ENCODE results near the gene ZFAND3.
"Not testable (repeated sequence)": the region's sequence is repeated elsewhere in the genome, so short reads cannot be mapped to it uniquely, and the experiment has no call there.

ZFAND3 gene

DNA sequence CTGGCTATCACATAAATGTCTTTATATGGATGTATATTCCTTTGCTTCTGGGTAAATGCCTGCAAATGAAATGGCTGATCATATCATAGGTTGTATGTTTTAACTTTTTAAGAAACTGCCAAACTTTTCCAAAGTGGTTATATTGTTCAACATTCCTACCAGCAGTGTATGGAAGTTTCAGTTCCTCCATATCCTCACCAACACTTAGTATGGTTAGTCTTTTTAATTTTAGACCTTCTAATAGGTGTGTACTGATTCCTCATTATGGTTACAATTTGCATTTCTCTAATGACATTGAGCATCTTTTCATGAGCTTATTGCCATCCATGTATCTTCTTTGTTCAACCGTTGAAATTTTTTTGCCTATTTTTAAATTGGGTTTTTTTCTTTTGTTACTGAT lies 155.4 kb downstream of the ZFAND3 start:
- no peak for DNase-seq

DNA sequence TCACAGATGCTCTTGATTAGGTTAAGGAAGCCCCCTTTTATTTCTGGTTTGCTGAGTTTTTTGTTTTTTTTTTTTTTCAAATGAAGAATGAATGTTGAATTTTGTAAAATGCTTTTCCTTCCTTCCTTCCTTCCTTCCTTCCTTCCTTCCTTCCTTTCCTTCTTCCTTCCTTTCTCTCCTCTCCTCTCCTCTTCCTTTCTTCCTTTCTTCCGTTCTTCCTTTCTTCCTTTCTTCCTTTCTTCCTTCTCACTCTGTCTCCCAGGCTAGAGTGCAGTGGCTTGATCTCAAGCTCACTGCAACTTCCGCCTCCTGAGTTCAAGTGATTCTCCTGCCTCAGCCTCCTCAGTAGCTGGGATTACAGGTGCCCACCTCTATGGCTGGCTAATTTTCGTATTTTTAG lies 158.2 kb downstream of the ZFAND3 start:
- DNase-seq, result no peak

DNA sequence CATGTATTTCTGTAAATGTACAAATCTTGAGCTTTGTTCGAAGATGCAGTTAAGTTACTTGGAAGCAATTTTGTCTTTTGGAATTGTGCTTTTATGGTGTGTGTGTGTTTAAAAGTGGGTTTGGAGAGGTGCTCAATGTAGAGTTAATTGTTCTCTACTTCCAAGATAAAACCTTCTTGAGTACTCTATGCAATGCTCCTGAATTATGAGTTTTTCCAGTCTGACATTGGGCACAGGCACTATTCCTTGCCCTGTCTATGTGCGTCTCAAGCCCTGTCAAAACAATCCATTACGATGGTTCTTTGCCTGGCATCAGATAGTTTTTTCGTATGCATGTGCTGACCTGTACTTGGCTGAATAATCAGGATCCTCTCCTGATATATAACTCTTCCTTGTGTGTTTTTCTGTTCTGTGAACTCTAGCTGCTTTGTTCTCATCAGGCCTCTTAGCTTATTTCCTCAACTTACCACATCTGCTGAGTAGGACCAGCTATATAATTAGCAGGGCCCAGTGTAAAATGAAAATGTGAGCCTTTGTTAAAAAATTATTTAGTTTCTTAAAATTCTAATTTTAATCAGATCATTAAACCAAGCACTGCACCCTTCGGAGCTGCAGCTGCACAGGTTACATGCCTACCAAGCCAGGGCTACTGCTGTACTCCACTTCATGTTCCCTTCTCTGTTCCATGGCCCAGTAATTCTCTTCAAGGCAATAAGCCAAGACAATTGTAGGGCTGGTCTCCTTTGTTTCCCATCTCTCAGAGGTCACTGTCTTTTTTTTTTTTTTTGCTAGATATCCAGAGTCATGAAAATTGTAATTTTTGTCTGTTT lies 160.1 kb downstream of the ZFAND3 start:
- DNase-seq, result no peak

DNA sequence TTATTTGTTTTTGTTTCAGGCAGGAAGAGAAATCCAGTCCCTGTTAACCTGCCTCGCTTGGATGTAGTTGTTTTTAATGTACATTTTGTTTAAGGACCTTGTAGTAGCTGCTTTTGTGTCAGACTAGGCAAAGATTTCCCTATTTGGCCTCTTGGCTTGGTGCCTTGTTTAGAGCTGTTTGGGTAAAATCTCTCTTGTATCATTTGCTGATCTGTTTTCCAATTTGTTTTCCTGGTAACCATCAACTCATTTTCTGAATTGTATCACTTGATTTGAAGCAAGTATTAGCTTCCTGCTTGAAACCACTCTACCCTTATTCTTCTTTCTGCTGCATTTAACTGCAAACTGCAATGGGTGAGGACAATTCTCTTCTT lies 160.7 kb downstream of the ZFAND3 start:
- no peak for DNase-seq

DNA sequence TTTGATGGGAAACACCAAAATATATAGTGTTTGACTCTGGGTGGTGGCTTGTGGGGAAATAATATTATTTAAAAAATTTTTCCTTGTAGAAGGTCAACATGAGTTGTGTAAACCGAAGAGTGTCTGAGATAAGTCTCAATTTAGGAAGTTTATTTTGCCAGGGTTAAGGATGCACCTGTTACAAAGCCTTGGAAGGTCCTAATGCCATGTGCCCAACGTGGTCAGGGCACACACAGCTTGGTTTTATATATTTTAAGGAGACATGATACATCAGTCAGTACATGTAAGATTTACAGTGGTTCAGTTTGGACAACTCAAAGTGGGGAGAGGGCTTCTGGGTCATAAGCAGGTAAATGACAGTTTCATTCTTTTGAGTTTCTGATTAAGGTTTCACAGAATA lies 162.1 kb downstream of the ZFAND3 start:
- no peak for DNase-seq

DNA sequence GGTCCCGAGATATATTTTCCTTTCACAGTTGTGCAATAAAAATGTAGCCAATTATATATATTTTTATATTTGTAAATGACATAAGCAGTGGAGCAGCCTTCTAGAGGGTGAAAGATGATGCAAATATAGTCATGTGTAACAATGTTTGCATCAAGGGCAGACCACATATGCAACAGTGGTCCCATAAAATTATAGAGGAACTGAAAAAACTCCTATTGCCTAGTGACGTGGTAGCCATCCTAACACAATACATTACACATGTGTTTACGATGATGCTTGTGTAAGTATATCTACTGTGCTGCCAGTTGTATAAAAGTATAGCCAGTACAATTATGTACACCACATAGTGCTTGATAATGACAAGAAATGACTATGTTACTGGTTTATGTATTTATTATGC lies 162.8 kb downstream of the ZFAND3 start:
- peak; percentile 70 for DNase-seq

DNA sequence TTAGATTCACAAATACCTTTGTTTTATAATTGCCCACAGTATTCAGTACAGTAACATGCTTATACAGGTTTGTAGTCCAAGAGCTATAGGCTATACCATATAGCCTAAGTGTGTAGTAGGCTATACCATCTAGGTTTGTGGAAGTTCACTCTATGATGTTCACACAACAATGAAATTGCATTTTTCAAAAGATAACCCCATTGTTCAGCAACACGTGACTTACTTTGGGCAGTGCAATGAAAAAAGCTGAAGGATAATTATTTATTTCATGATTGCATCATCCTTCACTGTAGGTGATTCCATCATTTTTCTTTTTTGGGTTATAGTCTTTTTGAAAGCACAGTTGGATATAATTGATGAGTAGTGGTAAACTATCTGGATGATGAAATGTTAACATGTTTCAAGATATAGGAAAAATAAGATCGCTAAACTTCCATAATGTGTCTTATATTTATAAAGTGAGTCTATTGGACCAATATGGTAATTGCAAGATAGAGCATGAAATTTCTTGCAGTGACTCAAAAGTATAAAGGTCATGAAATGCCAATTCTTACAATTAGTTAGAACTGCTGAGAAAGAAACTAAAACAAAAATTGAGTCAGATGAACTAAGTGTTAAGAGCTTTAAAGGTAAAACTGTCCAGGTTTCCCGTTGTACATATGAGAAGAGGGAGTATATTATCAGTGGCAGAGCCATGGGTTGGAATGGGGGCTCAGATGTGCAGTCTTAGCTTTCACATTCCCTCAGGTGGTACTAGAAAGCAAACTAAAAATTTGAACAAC lies 164.4 kb downstream of the ZFAND3 start:
- peak; percentile 37 for DNase-seq

DNA sequence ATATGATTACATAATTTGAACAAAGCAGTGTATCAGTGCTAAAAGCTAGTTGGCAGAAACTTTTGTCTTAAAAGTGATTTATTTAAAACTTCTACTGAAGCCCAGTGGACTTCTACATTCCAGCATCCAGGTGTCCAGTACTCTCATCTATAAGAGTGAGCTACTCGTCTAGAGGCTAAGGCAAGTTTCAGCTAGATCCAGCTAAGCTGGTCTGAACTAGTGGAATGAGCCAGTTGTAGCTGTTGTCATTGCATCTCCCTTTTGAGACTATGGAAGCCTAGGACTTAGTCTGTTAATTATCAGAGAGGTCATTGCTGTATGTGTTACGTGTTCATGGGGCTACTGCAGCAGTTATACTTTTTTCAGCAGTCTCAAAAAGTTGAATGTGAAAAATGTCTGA lies 165.1 kb downstream of the ZFAND3 start:
- DNase-seq, result no peak

DNA sequence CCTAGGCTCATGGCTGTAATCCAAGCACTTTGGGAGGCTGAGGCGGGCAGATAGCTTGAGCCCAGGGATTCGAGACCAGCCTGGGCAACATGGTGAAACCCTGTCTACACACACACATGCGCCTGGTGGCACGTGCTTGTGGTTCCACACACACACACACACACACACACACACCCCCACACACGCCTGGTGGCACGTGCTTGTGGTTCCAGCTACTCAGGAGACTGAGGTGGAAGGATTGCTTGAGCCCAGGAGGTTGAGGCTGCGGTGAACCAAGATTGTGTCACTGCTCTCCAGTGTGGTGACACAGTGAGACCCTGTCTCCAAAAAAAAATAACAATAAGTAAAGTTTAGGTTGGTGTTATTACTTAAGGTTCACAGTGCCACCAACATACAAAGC lies 165.8 kb downstream of the ZFAND3 start:
- DNase-seq, result no peak

DNA sequence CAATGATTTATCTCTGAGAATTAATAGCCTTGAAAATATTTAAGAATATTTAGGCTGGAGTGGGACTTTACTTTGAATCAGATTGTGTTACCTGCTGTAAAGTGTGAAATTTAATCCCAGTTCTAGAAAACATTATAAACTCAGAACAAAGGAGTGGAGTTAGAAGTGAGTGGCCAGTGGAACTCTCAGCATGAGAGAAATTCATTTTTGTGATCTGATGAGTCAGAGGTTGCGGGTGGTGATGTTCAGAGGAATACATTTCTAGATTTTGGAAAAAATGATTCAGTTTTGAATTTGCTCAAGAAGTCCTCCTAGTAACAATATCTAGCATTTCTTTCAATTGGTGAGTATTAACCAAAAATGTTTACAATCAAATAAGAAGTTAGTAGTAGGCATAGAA lies 167.5 kb downstream of the ZFAND3 start:
- DNase-seq, result peak; percentile 50

DNA sequence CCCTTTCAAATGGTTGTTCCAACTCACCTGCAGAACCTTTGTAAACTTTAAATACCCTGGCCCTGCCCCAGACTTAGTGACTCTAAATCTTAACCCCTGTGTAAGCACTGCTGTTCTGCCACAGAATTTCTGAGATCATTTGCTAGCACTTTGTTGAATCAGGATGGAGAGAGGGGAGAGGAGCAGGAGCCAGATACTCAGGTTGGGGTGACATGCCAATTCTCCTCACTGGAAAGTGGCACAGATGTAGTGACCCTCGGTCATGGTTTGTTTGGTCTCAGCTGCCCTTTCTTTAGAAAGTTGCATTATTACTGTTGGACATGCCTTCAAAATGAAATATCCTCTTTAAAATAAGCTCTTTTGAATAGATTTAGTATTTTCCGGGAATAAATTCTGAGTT lies 168.0 kb downstream of the ZFAND3 start:
- DNase-seq, result no peak

DNA sequence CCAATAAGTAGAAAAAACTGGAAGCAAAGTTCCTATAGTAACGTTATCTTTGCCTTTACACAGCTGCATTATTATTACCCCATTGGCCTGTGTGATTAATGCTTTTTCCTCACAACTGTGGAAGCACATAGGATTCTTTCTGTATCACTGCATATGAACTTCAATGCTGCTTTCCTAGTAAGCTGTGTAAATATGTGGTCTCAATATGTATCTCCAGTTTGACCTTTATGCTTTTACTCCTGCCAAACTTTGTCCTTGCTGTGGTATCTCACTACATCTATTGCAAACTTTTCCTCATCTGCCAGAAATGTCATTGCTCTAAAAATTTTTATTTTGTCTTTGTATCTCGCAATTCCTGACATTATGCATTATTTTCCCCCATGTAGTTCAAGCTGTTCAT lies 168.6 kb downstream of the ZFAND3 start:
- no peak for DNase-seq

DNA sequence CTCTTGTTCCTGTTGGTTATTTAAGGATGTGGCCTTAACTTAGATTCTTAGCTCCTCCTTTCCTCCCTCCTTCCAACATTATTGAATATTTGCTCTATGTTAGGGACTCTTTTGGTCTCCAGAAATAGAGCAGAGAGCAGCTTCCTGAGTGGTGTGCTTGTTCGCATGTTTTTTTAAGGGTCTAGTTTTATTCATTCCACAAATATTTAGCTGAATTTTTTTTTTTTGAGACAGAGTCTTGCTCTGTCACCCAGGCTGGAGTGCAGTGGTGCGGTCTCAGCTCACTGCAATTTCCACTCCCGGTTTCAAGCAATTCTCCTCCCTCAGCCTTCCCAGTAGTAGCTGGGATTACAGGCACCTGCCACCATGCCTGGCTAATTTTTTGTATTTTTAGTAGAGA lies 169.2 kb downstream of the ZFAND3 start:
- DNase-seq, result no peak

DNA sequence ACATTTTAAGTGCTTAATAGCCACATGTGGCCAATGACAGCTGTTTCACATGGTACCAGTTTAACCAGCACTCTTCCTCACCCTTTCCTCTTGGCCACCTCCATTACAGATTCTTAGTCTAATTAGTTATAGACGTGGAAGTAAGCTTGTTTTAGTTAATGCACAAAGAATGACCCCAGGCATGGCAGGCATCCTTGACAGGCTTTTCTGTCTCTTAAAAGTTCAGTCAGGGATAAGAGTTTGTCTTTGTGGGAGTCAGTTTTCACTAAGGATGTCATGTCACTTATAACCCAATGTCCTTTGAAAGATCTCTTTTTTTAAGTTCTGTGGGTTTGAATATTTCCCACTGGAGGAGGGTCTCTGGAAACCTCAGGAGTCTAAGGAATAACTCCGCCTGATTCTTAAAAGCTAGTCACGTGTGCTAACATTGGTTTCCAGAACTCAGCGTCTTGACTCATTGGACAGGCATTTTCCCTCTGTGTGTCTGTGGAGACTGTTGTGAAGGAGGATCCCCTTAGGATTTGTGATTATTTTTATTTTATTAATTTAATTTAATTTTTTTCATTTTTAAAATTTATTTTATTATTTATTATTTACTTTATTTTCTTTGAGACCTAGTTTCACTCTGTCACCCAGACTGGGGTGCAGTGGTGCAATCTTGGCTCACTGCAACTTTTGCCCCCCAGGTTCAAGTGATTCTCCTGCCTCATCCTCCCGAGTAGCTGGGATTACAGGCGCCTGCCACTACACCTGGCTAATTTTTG lies 171.4 kb downstream of the ZFAND3 start:
- DNase-seq, result no peak

DNA sequence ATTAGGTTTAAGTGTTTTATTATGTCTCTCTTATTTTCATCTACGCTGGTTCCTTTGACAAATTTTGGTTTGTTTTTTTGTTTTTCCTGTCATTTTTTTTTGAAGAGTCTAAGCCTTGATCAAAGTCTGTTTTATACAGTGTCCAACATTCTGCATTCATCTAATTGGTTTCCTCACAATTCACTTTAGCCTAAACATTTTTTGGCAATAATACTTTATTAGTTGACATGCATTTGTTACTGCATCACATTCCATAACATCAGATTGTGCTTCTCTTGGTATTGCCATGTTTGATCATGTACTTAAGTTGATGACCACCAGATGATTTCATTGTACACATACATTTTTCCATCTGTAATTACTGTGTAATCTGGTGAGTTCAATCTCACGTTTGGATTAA lies 173.2 kb downstream of the ZFAND3 start:
- no peak for DNase-seq

DNA sequence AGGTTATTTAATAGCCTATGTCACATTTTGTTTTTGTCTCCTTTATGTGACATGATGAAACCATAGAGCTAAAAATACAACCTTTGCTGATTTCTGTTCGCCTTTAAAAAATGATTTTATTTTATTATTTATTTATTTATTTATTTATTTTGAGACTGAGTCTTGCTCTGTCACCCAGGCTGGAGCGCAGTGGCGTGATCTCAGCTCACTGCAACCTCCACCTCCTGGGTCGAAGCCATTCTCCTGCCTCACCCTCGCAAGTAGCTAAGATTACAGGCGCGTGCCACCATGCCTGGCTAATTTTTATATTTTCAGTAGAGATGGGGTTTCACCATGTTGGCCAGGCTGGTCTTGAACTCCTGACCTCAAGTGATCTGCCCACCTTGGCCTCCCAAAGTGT lies 173.7 kb downstream of the ZFAND3 start:
- DNase-seq, result not testable (repeated sequence)

DNA sequence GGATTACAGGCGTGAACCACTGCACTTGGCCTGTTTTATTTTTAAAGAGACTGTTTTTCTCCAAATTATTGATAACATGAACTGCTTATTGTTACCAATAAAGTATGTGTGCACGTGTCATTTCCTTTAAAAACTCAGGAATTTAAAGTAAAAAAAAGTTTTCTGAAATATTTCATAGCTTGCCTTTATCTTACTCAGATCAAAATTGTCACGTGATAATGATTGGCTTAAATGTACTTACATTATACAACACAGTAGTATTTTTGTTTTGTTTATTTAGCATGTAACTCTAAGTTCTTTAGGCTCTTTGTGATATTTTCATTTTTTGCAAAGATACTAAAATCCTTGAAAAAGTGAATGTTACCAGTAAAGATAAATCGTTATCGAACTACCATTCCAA lies 174.1 kb downstream of the ZFAND3 start:
- no peak for DNase-seq

DNA sequence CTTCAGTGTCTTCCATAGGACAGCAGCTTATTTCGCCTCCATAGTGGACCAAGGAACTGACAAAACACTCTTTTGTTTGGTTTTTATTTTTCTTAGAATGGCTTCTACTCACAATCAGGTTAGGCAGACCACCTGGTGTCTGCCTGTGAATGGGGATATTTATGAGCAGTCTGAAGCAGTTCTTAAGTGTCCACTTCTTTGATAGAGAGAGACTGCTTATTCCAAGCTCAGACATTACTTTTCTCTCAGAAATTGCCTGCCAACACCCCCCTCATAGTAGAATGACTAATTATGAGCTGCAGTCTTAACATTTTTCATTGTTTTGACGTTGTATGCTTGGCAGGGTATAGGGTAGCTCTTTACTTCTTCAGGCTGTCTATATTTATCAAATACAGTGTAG lies 174.7 kb downstream of the ZFAND3 start:
- no peak for DNase-seq

DNA sequence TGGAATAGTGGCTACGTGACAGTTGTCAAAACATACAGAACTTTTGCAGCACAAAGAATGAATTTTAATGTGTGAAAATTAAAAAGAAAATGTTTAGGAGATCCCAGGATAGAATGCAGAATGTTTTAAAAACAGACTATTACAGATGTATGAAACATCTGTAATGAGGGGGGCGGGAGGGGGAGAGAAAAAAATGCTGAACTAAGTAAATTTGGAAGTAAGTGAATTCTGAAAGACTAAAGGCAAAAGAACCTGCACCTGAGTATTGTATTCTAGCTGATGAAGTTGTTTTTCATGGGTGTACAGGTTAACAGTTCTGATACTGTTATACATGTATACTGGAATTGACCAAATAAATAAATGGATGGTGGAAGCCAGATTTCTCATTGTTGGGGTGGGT lies 178.8 kb downstream of the ZFAND3 start:
- no peak for DNase-seq

DNA sequence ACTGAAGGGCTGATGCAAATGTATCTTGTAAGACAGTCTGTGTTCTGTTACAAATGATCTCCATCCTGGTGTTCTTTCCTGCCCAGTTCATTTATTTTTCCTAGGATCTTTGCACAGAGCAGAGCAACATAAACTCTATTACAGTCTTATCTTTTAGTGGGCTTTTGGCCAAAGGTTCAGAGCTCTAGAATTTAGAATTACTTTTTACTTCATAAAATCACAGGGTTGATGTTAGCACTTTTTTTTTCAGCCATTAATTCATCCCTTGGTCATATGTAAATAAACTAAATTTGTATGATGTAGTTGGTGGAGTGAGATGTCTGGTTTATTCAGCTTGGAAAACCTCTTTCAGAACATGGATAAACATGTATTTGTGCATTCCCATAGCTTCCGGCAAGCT lies 181.9 kb downstream of the ZFAND3 start:
- DNase-seq, result no peak

DNA sequence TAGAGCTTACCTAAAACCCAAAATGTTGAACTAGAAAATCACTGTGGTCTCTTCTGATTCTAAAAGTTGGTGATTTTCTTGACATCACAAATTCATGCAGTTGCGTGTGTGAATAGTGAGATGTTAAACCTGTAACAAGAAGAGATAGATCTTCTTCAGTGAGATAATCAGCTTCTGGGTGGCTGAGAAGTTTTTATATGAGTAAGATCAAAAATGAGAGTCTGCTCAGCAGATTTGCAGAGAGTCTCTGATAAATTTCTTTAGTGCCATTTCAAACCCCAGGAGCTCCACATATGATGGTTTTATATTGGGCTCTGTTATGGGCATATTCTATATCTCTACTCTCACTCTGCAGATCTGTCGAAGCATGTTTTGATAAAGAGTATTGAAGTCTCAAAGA lies 185.4 kb downstream of the ZFAND3 start:
- DNase-seq, result no peak

DNA sequence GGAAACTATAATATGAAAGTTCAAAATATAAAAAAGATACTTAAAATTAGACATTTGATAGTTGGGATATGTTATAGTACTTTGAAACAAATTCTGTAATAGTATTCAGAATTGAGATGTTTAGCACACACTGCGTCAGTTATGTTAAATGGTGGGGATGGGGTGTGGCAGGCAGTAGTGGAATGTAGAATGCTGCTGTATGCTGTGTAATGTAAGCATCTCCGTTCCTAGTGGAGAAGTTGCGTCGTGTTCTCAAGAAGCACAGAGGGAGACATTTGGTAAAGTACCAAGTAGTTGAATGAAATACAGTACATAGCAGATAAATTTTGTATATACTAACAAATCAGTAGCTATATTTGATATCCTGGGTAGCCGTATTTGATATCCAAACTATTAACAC lies 192.4 kb downstream of the ZFAND3 start:
- DNase-seq, result no peak

DNA sequence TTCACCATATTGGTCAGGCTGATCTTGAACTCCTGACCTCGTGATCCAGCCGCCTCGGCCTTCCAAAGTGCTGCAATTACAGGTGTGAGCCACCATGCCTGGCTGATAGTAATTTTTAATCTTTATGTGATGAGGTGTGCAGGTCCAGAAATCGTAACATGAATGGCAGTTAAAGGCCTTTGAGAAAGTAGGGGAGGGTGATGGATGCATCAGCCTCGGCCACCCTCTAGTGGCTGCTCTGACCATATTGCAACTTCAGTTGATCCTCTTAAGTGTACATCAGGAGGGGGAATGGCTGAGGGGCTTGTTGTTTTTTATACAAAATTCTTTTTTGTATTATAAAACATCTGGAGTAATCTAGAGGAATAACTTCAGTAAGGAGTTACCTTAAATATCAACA lies 193.0 kb downstream of the ZFAND3 start:
- peak; percentile 36 for DNase-seq

DNA sequence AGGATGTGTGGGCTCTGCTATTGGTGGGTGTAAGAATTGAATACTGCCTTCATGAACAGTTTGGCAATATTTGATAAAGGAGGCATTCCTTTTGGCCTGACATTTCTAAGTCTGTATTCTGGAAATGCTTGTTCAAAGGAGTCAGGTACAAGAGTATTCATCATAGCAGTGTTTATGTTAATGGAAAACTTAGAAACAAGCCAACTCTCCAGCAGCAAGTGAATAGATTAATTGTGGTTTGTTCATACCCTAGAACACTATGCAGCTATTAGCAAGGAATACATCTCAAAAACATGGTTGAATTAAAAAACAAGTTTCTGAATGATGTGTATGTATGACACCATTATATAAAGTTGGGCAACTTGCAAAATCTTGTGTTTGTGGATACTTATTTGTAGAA lies 195.8 kb downstream of the ZFAND3 start:
- no peak for DNase-seq
